ENCODE data around the gene AGAP1. TPM values are rescaled to one million over a fixed set of nuclear protein-coding genes. Genes with fewer than 3 reads are reported as not detected.

AGAP1 gene
- total RNA-seq, 4 donors from 2014 or later, result 7.2 to 19.6 (median 15.2) TPM

GRCh38 chr2:235612181-235612950 is 118.5 kb downstream of the AGAP1 start:
- no peak for DNase-seq
- no peak overlapping the region for H3K27ac ChIP-seq
- no peaks in the 10 kb centered on the region for H3K27me3 ChIP-seq
- TF ChIP-seq CTCF (IDR thresholded peaks at IDR 0.05) (no peak), POLR2A (IDR thresholded peaks at IDR 0.05) (no peak)
- WGBS, 2 donors, result 81 to 93% methylated on average over 10 to 15 of the region's 15 CpGs
- peaks cover 0 to 49% (median 9%) of the 10 kb centered on the region in 3 donors for H3K4me1 ChIP-seq
- no peaks in the 10 kb centered on the region for H3K9me3 ChIP-seq
- no peaks in the 10 kb centered on the region for H3K36me3 ChIP-seq
- intact Hi-C loops (cut with DNase I), result no loop called here
- H3K4me3 ChIP-seq, result no peak overlapping the region

GRCh38 chr2:235613649-235614048 is 119.8 kb downstream of the AGAP1 start:
- Histone ChIP-seq H3K36me3 (no peaks in the 10 kb centered on the region), H3K4me3 (no peak overlapping the region), H3K27ac (no peak overlapping the region), H3K4me1 (peaks cover 0 to 44% (median 8%) of the 10 kb centered on the region in 3 donors), H3K27me3 (no peaks in the 10 kb centered on the region), H3K9me3 (no peaks in the 10 kb centered on the region)
- TF ChIP-seq CTCF (IDR thresholded peaks at IDR 0.05), result no peak
- no peak for TF ChIP-seq POLR2A (IDR thresholded peaks at IDR 0.05)
- no peak for DNase-seq
- intact Hi-C loops (cut with DNase I), result no loop called here
- WGBS, 2 donors, result 90 to 95% methylated on average over 6 of the region's 6 CpGs

- Histone ChIP-seq H3K36me3 (no peaks in the 10 kb centered on the region), H3K27me3 (no peaks in the 10 kb centered on the region), H3K9me3 (no peaks in the 10 kb centered on the region), H3K4me3 (no peak overlapping the region), H3K4me1 (peaks cover 0 to 40% (median 8%) of the 10 kb centered on the region in 3 donors), H3K27ac (peak overlapping the region in 3 of 4 donors; percentile 21 to 69 (median 61))
- no peak for DNase-seq
- TF ChIP-seq CTCF (IDR thresholded peaks at IDR 0.05) (no peak), POLR2A (IDR thresholded peaks at IDR 0.05) (no peak)
- WGBS, 2 donors, result 71 to 93% methylated on average over 13 of the region's 14 CpGs
- intact Hi-C loops (cut with DNase I), result no loop called here
Observed at GRCh38 chr2:235614176-235614860, 120.5 kb downstream of the AGAP1 start.

- Histone ChIP-seq H3K36me3 (no peaks in the 10 kb centered on the region), H3K4me3 (no peak overlapping the region), H3K27ac (peak overlapping the region in 3 of 4 donors; percentile 39 to 69 (median 61)), H3K9me3 (no peaks in the 10 kb centered on the region), H3K4me1 (peaks cover 0 to 40% (median 8%) of the 10 kb centered on the region in 3 donors), H3K27me3 (no peaks in the 10 kb centered on the region)
- 64 to 77% methylated on average over 8 to 11 of the region's 11 CpGs for WGBS, 2 donors
- no peak for DNase-seq
- intact Hi-C loops (cut with DNase I), result no loop called here
- TF ChIP-seq CTCF (IDR thresholded peaks at IDR 0.05) (no peak), POLR2A (IDR thresholded peaks at IDR 0.05) (no peak)
Observed at GRCh38 chr2:235614900-235615712, 121.3 kb downstream of the AGAP1 start.
